ENCODE data around the gene BBS9.

GRCh38 chr7:33350577-33350976 lies 221.2 kb downstream of the BBS9 start:
- TF ChIP-seq CTCF (IDR thresholded peaks at IDR 0.05; ENCODE audit: insufficient read depth, low read length, poor library complexity, severe bottlenecking) (no peak), EZH2phosphoT487 (conservative IDR thresholded peaks at IDR 0.05; ENCODE audit: low read length) (no peak)

Data from SU-DHL-6 (cell line).